Nephron (organoid): ENCODE data around the gene HEBP1.

Experiments used
- H3K27ac Mint-ChIP-seq, 3 experiments: 2 replicates each; pipeline ENCODE4 v1.8.0; 2020; ENCODE audit warnings: mixed read lengths in 3 of 3, mild to moderate bottlenecking in 2 of 3, moderate library complexity in 1 of 3
- H3K27me3 Mint-ChIP-seq: 2 replicates; pipeline ENCODE4 v1.8.0; 2021; ENCODE audit warnings: low read depth, mild to moderate bottlenecking, moderate library complexity, mixed read lengths
- H3K36me3 Mint-ChIP-seq: 2 replicates; pipeline ENCODE4 v1.8.0; 2020; ENCODE audit warnings: low read depth, mixed read lengths
- H3K4me1 Mint-ChIP-seq: 2 replicates; pipeline ENCODE4 v1.8.0; 2020; ENCODE audit warnings: mixed read lengths
- H3K4me3 Mint-ChIP-seq, 3 experiments: 2 replicates each; pipeline ENCODE4 v1.8.0; 2020; ENCODE audit warnings: mild to moderate bottlenecking in 3 of 3, mixed read lengths in 3 of 3, moderate library complexity in 2 of 3
- H3K9me3 Mint-ChIP-seq: 2 replicates; pipeline ENCODE4 v1.8.0; 2020; ENCODE audit warnings: mixed read lengths
- TF ChIP-seq, protein P1 (sequence below), 3 experiments: fragments of 200-600 bp; sonication (generic); IDR thresholded peaks; one replicate each; pipeline ENCODE4 v1.5.0; 2021; ENCODE audit warnings: antibody characterized with exemption in 3 of 3; ENCODE audit not compliant: unreplicated experiment in 3 of 3

HEBP1 gene

GRCh38 chr12:12941450-12942350 is 58.4 kb downstream of the HEBP1 start:
- no peaks in the 10 kb centered on the region for H3K36me3 Mint-ChIP-seq
- no peaks in the 10 kb centered on the region for H3K9me3 Mint-ChIP-seq
- H3K27me3 Mint-ChIP-seq = peaks cover 10% of the 10 kb centered on the region
- H3K4me1 Mint-ChIP-seq = no peaks in the 10 kb centered on the region
- H3K4me3 Mint-ChIP-seq = no peak overlapping the region
- no peak overlapping the region for H3K27ac Mint-ChIP-seq
- TF ChIP-seq, protein P1, sequence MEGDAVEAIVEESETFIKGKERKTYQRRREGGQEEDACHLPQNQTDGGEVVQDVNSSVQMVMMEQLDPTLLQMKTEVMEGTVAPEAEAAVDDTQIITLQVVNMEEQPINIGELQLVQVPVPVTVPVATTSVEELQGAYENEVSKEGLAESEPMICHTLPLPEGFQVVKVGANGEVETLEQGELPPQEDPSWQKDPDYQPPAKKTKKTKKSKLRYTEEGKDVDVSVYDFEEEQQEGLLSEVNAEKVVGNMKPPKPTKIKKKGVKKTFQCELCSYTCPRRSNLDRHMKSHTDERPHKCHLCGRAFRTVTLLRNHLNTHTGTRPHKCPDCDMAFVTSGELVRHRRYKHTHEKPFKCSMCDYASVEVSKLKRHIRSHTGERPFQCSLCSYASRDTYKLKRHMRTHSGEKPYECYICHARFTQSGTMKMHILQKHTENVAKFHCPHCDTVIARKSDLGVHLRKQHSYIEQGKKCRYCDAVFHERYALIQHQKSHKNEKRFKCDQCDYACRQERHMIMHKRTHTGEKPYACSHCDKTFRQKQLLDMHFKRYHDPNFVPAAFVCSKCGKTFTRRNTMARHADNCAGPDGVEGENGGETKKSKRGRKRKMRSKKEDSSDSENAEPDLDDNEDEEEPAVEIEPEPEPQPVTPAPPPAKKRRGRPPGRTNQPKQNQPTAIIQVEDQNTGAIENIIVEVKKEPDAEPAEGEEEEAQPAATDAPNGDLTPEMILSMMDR (IDR thresholded peaks at IDR 0.05; ENCODE audit: unreplicated experiment in 3 of 3) = no peak

GRCh38 chr12:12939888-12940287 is 60.2 kb downstream of the HEBP1 start:
- Mint-ChIP-seq H3K27me3 (peaks cover 10% of the 10 kb centered on the region), H3K9me3 (no peaks in the 10 kb centered on the region), H3K4me1 (peaks cover 5% of the 10 kb centered on the region), H3K27ac (no peak overlapping the region), H3K36me3 (no peaks in the 10 kb centered on the region), H3K4me3 (no peak overlapping the region)
- TF ChIP-seq, protein P1 (IDR thresholded peaks at IDR 0.05; ENCODE audit: unreplicated experiment in 3 of 3) = no peak

DNA sequence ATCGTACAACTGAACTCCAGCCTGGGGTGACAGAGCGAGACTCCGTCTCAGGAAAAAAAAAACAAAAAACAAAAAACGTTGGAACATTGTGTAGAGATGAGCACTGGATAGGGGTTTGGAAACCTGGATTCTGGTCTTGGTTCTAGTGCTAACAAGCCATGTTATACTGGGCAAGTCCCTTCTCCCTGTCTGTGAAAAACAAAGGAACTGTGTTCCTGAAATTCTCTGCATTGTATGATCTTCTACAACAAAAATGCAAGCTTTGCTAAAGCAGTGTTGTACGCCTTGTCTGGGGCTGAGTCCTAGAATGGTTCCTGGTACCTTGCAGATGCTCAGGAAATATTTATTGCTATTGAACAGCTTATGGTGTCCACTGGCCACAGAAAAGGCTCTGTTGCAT is 61.5 kb downstream of the HEBP1 start:
- H3K36me3 Mint-ChIP-seq = no peaks in the 10 kb centered on the region
- no peak overlapping the region for H3K4me3 Mint-ChIP-seq
- no peaks in the 10 kb centered on the region for H3K9me3 Mint-ChIP-seq
- no peak overlapping the region for H3K27ac Mint-ChIP-seq
- TF ChIP-seq, protein P1 (IDR thresholded peaks at IDR 0.05; ENCODE audit: unreplicated experiment in 3 of 3) = no peak
- peaks cover 10% of the 10 kb centered on the region for H3K27me3 Mint-ChIP-seq
- H3K4me1 Mint-ChIP-seq = peaks cover 19% of the 10 kb centered on the region

DNA sequence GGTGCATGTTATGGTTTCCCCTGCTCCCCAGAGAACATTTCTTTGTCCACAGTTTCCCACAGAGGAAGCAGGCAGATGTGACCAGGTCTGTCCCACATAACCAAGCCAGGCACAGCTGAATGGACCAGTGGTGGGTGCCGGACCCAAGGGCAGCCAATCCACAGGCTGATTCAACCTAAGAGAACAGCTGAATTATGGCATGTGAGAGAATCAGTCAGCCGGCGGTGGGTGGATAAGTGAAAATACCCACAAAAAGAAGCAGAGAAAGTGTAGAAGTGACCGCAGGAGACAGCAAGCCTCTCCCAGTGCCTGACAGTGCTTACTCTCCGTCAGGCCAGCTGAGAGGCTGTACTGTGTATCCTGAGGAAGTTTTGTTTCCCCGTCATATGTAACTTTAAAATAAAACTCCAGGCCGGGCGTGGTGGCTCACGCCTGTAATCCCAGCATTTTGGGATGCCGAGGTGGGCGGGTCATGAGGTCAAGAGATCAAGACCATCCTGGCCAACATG is 63.0 kb downstream of the HEBP1 start:
- Mint-ChIP-seq H3K27me3 (peaks cover 6% of the 10 kb centered on the region), H3K36me3 (no peaks in the 10 kb centered on the region), H3K27ac (no peak overlapping the region), H3K9me3 (no peaks in the 10 kb centered on the region), H3K4me1 (peaks cover 19% of the 10 kb centered on the region), H3K4me3 (no peak overlapping the region)
- TF ChIP-seq, protein P1 (IDR thresholded peaks at IDR 0.05; ENCODE audit: unreplicated experiment in 3 of 3) = no peak

DNA sequence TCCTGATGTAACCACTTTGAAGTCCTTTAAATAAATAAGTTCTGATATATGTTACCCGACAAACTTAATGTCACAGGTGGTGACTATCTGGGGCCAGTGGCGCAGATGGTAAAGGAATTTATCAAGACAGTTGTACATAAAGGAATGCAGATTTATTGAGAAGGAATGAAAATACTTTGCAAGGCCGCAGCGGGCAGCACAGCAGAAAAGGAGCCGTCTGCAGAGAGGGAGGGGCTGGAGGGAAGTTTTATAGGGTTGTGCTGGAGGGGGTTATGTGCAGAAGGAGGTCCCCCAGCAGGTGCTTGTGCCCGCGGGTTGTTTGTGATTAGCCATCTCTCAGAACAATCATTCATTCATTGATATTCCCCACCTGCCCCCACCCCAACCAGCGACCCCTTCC is 65.5 kb downstream of the HEBP1 start:
- no peak overlapping the region for H3K4me3 Mint-ChIP-seq
- TF ChIP-seq, protein P1 (IDR thresholded peaks at IDR 0.05; ENCODE audit: unreplicated experiment in 3 of 3) = no peak
- peaks cover 3% of the 10 kb centered on the region for H3K36me3 Mint-ChIP-seq
- H3K9me3 Mint-ChIP-seq = no peaks in the 10 kb centered on the region
- peak overlapping the region; percentile 9 to 36 (median 28) for H3K27ac Mint-ChIP-seq
- peaks cover 9% of the 10 kb centered on the region for H3K27me3 Mint-ChIP-seq
- peaks cover 19% of the 10 kb centered on the region for H3K4me1 Mint-ChIP-seq
